RWPE1 (cell line): Measurements from ENCODE around the gene TBC1D22A.

Experiments used
- CTCF ChIA-PET: fragments of 350-600 bp; sonication (Branson Sonifier 250); formaldehyde crosslinking; extraction: SDS; loops from one replicate; lab custom pipeline; 2021; lab: Yijun Ruan, JAX
- POLR2A ChIA-PET: fragments of 400-600 bp; formaldehyde crosslinking; extraction: SDS; loops from one replicate; lab custom pipeline; 2020; ENCODE audit warnings: antibody characterized with exemption; ENCODE audit not compliant: low non-redundant PET; lab: Yijun Ruan, JAX
- DNase-seq: peaks from one replicate; pipeline ENCODE4 v3.0.0; 2012; ENCODE audit warnings: low spot score
- H3K27ac ChIP-seq: fragments of 450-650 bp; 2 replicates; pipeline ENCODE4 v1.5.1; 2017
- TF ChIP-seq, protein P1 (sequence below): fragments of 450-650 bp; conservative IDR thresholded peaks from 2 replicates; pipeline ENCODE4 v1.5.1; 2017; ENCODE audit warnings: low read depth, mild to moderate bottlenecking

TBC1D22A gene

GRCh38 chr22:47154621-47155081, 392.2 kb downstream of the TBC1D22A start:
- peak overlapping the region; percentile 63 for H3K27ac ChIP-seq
- POLR2A ChIA-PET: no interaction called here
- peak; percentile 30 for DNase-seq
- TF ChIP-seq, protein P1, sequence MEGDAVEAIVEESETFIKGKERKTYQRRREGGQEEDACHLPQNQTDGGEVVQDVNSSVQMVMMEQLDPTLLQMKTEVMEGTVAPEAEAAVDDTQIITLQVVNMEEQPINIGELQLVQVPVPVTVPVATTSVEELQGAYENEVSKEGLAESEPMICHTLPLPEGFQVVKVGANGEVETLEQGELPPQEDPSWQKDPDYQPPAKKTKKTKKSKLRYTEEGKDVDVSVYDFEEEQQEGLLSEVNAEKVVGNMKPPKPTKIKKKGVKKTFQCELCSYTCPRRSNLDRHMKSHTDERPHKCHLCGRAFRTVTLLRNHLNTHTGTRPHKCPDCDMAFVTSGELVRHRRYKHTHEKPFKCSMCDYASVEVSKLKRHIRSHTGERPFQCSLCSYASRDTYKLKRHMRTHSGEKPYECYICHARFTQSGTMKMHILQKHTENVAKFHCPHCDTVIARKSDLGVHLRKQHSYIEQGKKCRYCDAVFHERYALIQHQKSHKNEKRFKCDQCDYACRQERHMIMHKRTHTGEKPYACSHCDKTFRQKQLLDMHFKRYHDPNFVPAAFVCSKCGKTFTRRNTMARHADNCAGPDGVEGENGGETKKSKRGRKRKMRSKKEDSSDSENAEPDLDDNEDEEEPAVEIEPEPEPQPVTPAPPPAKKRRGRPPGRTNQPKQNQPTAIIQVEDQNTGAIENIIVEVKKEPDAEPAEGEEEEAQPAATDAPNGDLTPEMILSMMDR: no peak
- CTCF ChIA-PET: no interaction called here

- ChIA-PET POLR2A (no interaction called here), CTCF (interaction anchor here (0.7 kb wide), 1 partner anchor 9 kb away, joined by 3 read pairs; no protein-coding TSS in a partner anchor)
- TF ChIP-seq, protein P1: no peak
- peak overlapping the region; percentile 63 for H3K27ac ChIP-seq
- DNase-seq: no peak
These were observed 392.9 kb downstream of the TBC1D22A start for GRCh38 chr22:47155131-47155885.

GRCh38 chr22:47155912-47156311, 393.5 kb downstream of the TBC1D22A start:
- ChIA-PET CTCF (no interaction called here), POLR2A (no interaction called here)
- TF ChIP-seq, protein P1: no peak
- H3K27ac ChIP-seq: no peak overlapping the region
- no peak for DNase-seq

DNA sequence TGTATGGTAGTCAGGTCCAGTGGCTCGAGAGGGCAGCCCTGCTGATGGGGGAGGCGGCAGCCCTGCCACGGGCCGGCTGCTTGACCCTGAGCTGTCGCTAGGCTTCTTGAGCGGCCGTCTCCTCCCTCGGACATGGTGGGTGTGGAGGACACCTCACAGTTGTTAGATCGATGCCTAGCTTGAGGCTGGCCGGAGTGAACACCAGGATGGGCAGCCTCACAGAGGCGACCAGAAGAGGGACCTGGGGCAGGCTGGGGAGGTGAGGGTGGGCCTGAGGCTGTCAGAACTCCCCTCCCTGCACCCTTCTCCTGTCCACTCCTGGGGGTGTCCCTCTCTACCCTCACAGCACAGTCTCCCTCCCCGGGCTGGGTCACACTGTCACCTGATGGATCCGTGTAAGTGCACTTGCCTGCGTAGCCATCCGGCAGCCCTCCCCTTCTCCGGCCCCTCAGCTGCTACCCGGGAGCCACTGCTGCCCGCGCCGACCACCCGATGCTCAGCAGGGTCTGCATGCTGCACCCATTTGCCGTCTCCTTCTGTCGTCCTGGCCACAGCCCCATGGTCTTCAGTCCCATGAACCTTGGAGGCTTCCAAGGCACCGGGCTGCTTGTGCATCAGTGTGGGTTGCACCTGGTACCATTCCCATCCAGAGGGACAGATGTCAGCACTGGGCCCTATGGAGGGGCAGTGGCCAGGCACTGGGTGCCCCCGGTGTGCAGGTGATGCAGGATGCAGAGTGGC, 394.1 kb downstream of the TBC1D22A start:
- CTCF ChIA-PET: no interaction called here
- TF ChIP-seq, protein P1: no peak

GRCh38 chr22:47157093-47157420, 394.6 kb downstream of the TBC1D22A start:
- ChIA-PET CTCF (no interaction called here), POLR2A (no interaction called here)
- no peak overlapping the region for H3K27ac ChIP-seq
- DNase-seq: no peak
- TF ChIP-seq, protein P1: no peak

More for the DNA sequence above, 394.1 kb downstream of the TBC1D22A start:
- DNase-seq: no peak
- H3K27ac ChIP-seq: no peak overlapping the region
- POLR2A ChIA-PET: no interaction called here

DNA sequence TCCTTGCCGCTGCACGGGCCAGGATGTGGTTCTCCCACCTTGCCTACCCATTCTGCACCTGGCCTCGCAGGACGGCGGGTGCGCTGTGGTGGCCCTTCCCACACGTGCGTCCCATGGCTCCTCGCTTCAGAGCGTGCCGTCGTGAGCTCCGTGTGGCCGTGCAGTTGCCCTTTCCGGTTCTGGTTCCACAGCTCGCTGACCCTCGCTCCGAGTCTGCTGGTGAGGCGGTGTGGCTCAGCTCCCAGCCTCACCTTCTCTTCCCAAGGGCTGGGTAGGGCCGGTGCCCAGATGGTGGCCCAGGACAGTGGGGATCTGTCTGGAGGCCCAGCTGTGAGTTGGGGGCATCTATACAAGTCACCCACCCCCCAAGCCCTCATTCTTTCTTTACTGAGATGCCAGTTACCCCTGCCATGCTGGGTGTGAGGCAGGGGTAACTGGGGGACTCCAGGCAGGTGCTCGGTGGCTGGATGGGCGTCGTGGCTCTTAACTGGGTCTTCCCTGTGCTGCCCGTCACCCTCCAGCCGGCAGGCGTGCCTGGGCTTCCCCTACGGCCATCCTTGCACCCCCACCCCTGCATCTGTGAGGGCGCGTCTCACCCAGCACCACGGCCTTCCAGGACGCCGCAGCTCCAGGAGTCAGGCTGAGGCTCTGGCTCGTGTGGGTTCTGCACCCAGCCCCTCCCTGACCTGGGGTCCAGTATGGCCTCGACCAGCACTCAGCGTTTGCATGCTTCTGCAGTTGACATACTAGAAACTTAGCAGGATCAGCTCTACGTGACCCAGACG, 395.2 kb downstream of the TBC1D22A start:
- ChIA-PET POLR2A (no interaction called here), CTCF (no interaction called here)
- H3K27ac ChIP-seq: no peak overlapping the region
- TF ChIP-seq, protein P1: no peak
- DNase-seq: no peak
